SK-N-MC (cell line): Measurements from ENCODE around the gene VGLL2.

Experiments used
- DNase-seq: peaks from one replicate; pipeline ENCODE4 v3.0.0-alpha.2; 2011; ENCODE audit warnings: low read depth, low spot score
- H3K27ac ChIP-seq: fragments of 200-600 bp; sonication (generic); 2 replicates; pipeline ENCODE4 v1.5.1; 2016; ENCODE audit warnings: mixed run types
- H3K36me3 ChIP-seq: fragments of 200-600 bp; sonication (generic); 2 replicates; pipeline ENCODE4 v1.6.1; 2017; ENCODE audit warnings: antibody characterized with exemption, low read length, mixed read lengths; ENCODE audit not compliant: insufficient read depth
- H3K4me3 ChIP-seq: fragments of 200-600 bp; sonication (generic); 2 replicates; pipeline ENCODE4 v1.5.1; 2016
- H3K9ac ChIP-seq: fragments of 200-600 bp; sonication (generic); 2 replicates; pipeline ENCODE4 v1.8.0; 2017; ENCODE audit warnings: mixed run types, mixed read lengths; ENCODE audit not compliant: insufficient read length
- H3K9me3 ChIP-seq: fragments of 200-600 bp; sonication (generic); 2 replicates; pipeline ENCODE4 v1.6.1; 2017; ENCODE audit warnings: low read depth, mild to moderate bottlenecking, antibody characterized with exemption, low read length, moderate library complexity, mixed read lengths
- EZH2 ChIP-seq: fragments of 200-600 bp; sonication (generic); IDR thresholded peaks from one replicate; pipeline ENCODE4 v1.6.1; 2017; ENCODE audit warnings: antibody characterized with exemption
- FOXP2 ChIP-seq: optimal IDR thresholded peaks from 2 replicates; pipeline ENCODE3; 2011; ENCODE audit warnings: mild to moderate bottlenecking, moderate library complexity; ENCODE audit not compliant: insufficient read depth; ENCODE audit errors: extremely low read length, control extremely low read depth
- POLR2AphosphoS5 ChIP-seq: IDR thresholded peaks from 2 replicates; pipeline ENCODE4 v1.6.1; 2012; ENCODE audit warnings: mild to moderate bottlenecking, low read depth, low read length, borderline replicate concordance

Gene VGLL2

GRCh38 chr6:117298941-117299340 is 33.6 kb downstream of the VGLL2 start:
- TF ChIP-seq FOXP2 (no peak), POLR2AphosphoS5 (no peak), EZH2 (no peak)
- H3K36me3 ChIP-seq: no peaks in the 10 kb centered on the region
- no peak for DNase-seq
- H3K9ac ChIP-seq: no peak overlapping the region
- no peak overlapping the region for H3K4me3 ChIP-seq
- H3K27ac ChIP-seq: no peak overlapping the region
- no peaks in the 10 kb centered on the region for H3K9me3 ChIP-seq

GRCh38 chr6:117303323-117303722 is 38.0 kb downstream of the VGLL2 start:
- H3K9ac ChIP-seq: no peak overlapping the region
- H3K4me3 ChIP-seq: no peak overlapping the region
- no peaks in the 10 kb centered on the region for H3K36me3 ChIP-seq
- H3K27ac ChIP-seq: no peak overlapping the region
- no peak for DNase-seq
- no peaks in the 10 kb centered on the region for H3K9me3 ChIP-seq
- TF ChIP-seq POLR2AphosphoS5 (no peak), FOXP2 (no peak), EZH2 (no peak)

GRCh38 chr6:117304446-117304845 is 39.1 kb downstream of the VGLL2 start:
- H3K4me3 ChIP-seq: no peak overlapping the region
- no peak overlapping the region for H3K27ac ChIP-seq
- DNase-seq: no peak
- H3K9ac ChIP-seq: no peak overlapping the region
- no peaks in the 10 kb centered on the region for H3K9me3 ChIP-seq
- no peaks in the 10 kb centered on the region for H3K36me3 ChIP-seq
- no peak for TF ChIP-seq POLR2AphosphoS5
- no peak for TF ChIP-seq EZH2
- no peak for TF ChIP-seq FOXP2

- no peak for DNase-seq
- Histone ChIP-seq H3K9me3 (no peaks in the 10 kb centered on the region), H3K9ac (no peak overlapping the region), H3K4me3 (no peak overlapping the region), H3K36me3 (no peaks in the 10 kb centered on the region), H3K27ac (no peak overlapping the region)
- no peak for TF ChIP-seq FOXP2
- TF ChIP-seq EZH2: no peak
- no peak for TF ChIP-seq POLR2AphosphoS5
Observed at GRCh38 chr6:117306227-117306790, 41.0 kb downstream of the VGLL2 start.

GRCh38 chr6:117307655-117308054 is 42.3 kb downstream of the VGLL2 start:
- Histone ChIP-seq H3K9me3 (no peaks in the 10 kb centered on the region), H3K4me3 (no peak overlapping the region), H3K9ac (no peak overlapping the region), H3K27ac (no peak overlapping the region), H3K36me3 (no peaks in the 10 kb centered on the region)
- DNase-seq: no peak
- no peak for TF ChIP-seq EZH2
- TF ChIP-seq POLR2AphosphoS5: no peak
- TF ChIP-seq FOXP2: no peak

- no peak for TF ChIP-seq EZH2
- no peak for DNase-seq
- Histone ChIP-seq H3K9ac (no peak overlapping the region), H3K4me3 (no peak overlapping the region), H3K27ac (no peak overlapping the region), H3K36me3 (no peaks in the 10 kb centered on the region), H3K9me3 (no peaks in the 10 kb centered on the region)
Observed at GRCh38 chr6:117309069-117309468, 43.7 kb downstream of the VGLL2 start.

GRCh38 chr6:117309611-117310010 is 44.3 kb downstream of the VGLL2 start:
- Histone ChIP-seq H3K9me3 (no peaks in the 10 kb centered on the region), H3K9ac (no peak overlapping the region), H3K4me3 (no peak overlapping the region), H3K36me3 (no peaks in the 10 kb centered on the region), H3K27ac (no peak overlapping the region)
- no peak for TF ChIP-seq POLR2AphosphoS5
- no peak for TF ChIP-seq EZH2
- TF ChIP-seq FOXP2: no peak
- DNase-seq: no peak

GRCh38 chr6:117311310-117311709 is 46.0 kb downstream of the VGLL2 start:
- no peak overlapping the region for H3K9ac ChIP-seq
- no peak overlapping the region for H3K27ac ChIP-seq
- no peaks in the 10 kb centered on the region for H3K36me3 ChIP-seq
- no peak overlapping the region for H3K4me3 ChIP-seq
- H3K9me3 ChIP-seq: no peaks in the 10 kb centered on the region
- TF ChIP-seq EZH2 (no peak), FOXP2 (no peak), POLR2AphosphoS5 (no peak)
- DNase-seq: no peak

GRCh38 chr6:117311726-117312125 is 46.4 kb downstream of the VGLL2 start:
- Histone ChIP-seq H3K9ac (no peak overlapping the region), H3K36me3 (no peaks in the 10 kb centered on the region), H3K9me3 (no peaks in the 10 kb centered on the region), H3K4me3 (no peak overlapping the region), H3K27ac (no peak overlapping the region)
- TF ChIP-seq POLR2AphosphoS5 (no peak), EZH2 (no peak)
- no peak for DNase-seq

GRCh38 chr6:117317261-117317660 is 51.9 kb downstream of the VGLL2 start:
- TF ChIP-seq FOXP2 (no peak), EZH2 (no peak), POLR2AphosphoS5 (no peak)
- DNase-seq: no peak
- Histone ChIP-seq H3K27ac (no peak overlapping the region), H3K9me3 (no peaks in the 10 kb centered on the region), H3K9ac (no peak overlapping the region), H3K36me3 (no peaks in the 10 kb centered on the region), H3K4me3 (no peak overlapping the region)
